Activated T-cell treated with anti-CD3 and anti-CD28 coated beads for 1 hour (primary cell): ENCODE measurements around the gene FGD5.

ENCODE experiments used
- DNase-seq: peaks from one replicate; pipeline ENCODE4 v3.0.0-alpha.2; 2020; ENCODE audit warnings: low read depth

Gene FGD5

DNA sequence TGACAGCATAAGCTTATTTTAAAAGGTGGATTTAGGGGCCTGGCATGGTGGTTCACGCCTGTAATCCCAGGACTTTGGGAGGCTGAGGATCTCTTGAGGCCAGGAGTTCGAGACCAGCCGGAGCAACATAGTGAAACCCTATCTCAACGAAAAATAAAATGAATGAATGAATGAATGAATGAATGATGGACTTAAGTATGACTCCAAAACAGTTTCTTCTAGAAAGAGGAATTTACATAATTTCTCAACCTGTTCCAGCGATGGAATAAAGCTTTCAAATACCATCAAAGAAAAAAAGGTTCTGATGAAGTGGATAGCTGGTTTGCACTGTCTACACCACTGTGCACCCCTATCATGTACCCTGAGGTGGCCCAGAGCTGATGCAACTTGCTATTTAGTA lies 108.5 kb downstream of the FGD5 start:
- DNase-seq, result no peak

DNA sequence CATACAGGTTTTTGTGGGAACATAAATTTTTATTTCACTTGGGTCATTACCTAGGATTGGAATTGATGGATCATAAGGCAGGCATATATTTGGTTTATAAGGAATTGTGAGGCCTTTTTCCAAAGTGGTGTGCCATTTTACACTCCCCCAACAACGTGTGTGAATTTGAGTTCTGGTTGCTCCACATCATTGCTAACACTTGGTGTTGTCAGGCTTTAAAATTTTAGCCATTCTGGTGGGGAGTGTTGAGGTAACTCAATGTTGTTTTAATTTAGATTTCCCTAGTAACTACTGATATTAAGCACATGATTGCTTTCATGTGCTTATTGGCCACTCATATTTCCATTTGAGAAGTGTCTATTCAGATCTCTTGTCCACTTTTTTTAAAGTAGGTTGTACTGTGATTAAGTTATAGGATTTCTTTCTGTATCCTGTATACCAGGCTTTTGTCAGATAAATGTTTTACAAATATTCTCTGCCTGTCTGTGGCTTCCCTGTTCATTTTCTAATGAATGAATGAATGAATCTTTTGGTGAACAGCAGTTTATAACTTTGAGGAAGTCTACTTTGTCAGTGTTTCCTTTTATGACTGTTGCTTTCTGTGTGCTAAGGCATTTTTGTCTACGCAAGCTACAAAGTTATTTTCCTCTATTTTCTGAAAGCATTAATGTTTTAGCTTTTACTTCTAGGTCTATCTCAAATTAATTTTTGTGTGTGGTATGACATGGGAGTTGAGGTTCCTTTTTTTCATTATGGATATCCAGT lies 110.7 kb downstream of the FGD5 start:
- DNase-seq, result no peak

DNA sequence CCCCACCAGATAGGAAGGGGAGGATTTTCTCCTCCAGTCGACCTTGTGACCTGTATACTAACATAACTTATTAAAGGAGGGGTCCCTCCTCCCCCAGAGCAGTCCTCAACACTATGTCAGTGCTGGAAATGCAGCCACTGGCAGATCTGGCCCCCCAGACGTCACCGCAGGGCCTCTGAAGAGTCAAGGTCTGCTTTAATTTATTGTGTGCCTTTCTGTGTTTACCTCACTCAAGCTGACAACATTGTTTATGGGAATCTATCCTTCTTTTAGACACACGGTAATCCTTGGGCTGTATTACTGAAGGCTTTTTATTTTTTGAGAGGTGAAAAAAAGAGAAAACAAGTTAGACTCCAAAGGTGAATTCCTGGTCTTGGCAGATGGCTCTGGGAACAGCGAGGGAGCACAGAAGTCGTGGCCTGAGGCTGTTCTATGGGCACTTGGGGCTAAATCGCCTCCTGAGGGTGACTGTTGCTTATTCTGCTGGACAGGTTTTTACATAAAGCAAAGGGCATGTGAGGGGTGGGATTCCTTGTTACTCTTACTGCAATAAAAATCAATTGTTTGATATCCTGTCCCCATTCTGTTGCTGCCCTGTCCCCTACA lies 115.2 kb downstream of the FGD5 start:
- no peak for DNase-seq

DNA sequence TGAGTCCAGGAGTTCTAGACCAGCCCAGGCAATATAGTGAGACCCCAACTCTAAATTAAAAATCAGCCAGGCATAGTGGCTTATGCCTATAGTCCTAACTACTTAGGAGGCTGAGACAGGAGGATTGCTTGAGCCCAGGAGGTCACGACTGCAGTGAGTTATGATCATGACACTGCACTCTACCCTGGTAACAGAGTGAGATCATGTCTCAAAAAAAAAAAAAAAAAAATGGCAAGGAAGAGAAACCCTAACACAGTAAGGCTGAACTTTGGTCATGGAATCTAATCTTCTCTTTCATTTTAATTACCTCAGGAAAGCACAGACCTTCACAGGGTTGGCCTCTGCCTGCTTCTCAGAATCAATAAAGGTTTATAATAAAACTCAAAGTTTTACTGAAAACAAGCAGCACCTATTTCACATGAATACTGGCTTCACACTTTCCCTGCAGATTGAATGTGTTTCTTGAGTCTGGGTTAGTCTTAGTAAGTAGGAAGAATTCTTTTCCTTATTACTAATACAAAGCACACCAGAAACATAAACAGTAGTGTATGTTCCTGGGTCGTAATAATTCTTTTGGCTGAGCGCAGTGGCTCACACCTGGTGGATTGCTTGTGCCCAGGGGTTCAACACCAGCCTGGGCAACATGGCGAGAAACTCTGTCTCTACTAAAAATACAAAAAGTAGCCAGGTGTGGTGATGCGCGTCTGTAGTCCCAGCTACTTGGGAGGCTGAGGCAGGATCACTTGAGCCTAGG lies 117.0 kb downstream of the FGD5 start:
- DNase-seq, result no peak

DNA sequence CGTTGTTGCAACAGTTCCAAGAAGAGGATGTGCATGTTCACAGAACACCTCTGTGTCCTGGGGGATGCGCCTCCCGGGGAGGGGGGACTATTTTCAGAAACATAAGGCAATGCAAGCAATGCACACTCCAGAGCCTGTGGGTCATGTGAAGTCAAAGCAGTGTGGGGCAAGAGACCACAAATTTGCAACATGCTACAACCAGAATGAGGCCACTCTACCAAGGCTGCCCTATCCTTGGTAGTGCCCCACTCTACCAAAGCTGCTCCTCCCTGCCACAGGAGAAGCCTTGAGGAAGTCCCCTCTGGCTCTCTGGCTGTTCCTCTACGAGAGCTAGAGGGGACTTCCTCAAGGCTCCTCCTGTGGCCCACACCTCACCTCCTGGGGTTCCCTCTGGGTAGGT lies 120.2 kb downstream of the FGD5 start:
- no peak for DNase-seq

DNA sequence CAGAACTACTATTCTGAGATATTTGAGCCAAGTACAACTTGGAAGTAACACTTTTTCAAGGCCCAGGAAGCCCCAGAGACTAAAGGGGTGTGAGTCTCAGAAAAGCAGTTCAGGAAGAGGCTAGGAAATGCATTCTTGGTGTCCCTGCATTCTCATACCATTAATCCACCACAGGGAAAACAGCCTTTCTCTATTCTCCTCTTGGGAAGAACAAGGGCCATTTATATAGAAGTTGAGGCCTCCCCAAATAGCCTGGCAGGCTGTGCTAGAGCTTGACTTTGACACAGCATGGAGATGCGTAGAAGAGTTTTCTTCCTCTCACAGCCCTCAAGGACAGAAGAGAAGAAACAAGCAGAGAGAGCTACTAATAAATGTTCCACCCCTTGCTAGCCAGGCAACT lies 123.1 kb downstream of the FGD5 start:
- no peak for DNase-seq

DNA sequence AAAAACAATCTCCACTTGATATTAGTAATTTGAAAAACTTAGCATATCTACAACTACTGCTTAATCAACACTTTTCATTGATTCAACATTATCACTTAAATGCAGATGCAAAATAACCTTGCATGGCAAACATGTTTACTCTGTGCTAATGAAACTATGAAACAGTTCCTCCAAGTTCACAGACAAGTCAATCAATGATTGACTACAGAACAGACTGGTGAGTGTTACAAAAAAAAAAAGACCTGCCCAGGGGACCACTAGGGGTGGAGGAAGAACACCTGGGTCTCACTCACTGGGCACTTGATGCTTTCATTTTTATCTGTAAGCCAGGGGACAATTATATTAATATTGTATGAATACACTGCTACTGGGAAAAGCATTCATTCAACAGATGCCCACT lies 124.3 kb downstream of the FGD5 start:
- no peak for DNase-seq

DNA sequence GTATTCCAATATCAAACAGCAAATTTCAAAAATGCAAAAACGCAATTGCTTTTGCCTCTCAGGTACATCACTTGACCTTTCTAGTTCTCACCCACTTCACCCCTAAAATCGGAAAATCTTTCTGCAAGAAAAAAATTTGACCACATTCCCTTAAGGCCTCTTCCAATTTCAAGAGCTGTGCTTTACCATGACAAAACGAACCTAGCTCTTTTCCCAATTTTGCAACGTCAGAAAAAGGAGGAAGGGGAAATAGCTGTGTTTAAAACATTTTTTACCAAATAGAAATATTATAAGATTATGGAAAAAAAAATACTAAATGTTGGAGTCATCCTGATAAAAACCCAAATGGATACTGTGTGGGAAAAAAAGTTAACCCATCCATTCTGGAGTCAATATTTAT lies 127.5 kb downstream of the FGD5 start:
- no peak for DNase-seq

DNA sequence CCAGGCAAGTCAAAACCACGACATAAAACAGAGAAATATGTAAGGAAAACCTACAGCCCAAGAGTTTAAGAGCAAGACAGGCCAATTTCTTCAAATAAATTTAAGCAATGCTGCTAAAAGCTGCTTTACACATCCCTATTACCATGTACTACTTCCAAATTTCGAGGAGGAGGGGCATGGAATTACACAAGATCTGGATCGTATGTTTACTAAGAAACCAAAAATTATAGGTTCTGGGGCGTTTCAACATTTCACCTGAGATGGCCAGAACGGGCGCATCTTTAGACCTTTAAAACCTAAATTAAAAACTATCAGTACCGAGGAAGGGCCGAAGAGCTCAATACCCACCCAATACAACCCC lies 128.0 kb downstream of the FGD5 start:
- no peak for DNase-seq

DNA sequence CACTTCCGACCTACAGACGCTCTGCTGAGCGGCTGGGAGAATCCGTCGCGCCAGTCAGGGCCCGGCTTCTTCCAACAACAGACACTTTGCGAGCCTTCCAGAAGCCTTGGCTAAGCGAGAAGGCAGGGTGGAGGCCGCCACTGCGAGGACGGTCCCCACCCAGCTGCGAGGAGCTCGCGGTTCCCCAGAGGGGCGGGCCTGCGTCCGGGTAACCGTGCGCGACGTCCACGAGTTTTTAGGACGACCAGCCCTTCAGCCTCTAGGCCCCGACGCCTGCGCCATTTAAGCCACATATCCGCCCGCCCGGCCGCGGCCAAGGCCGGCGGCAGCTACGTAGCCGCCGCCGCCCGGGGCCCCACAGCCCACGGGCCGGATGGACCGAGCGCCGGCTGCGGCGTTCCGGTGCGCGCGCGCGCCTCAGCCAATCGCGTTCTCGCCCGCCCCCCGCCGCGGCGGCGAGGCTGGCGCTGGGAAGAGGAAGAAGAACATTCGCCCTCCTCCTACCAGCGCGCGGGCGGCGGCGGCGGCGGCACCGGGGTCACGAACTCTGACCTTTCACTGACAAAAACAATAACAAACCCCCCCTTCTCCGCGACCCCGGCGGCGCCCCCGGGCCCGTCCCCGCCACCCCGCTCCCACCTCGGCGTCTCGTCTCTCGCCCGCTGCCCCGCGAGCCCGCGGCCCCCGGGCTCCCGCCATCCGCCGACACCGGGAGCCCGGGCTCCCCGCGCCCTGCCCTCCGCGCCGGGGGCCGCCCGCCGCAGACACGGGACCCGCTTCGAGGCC lies 128.5 kb downstream of the FGD5 start, which contains the start of gene NR2C2:
NR2C2 (plus strand) TSS at position 484 of the 786 bp plus-strand sequence. CDS start 56,332 bp downstream, outside the sequence.
- peak; percentile 83 for DNase-seq

DNA sequence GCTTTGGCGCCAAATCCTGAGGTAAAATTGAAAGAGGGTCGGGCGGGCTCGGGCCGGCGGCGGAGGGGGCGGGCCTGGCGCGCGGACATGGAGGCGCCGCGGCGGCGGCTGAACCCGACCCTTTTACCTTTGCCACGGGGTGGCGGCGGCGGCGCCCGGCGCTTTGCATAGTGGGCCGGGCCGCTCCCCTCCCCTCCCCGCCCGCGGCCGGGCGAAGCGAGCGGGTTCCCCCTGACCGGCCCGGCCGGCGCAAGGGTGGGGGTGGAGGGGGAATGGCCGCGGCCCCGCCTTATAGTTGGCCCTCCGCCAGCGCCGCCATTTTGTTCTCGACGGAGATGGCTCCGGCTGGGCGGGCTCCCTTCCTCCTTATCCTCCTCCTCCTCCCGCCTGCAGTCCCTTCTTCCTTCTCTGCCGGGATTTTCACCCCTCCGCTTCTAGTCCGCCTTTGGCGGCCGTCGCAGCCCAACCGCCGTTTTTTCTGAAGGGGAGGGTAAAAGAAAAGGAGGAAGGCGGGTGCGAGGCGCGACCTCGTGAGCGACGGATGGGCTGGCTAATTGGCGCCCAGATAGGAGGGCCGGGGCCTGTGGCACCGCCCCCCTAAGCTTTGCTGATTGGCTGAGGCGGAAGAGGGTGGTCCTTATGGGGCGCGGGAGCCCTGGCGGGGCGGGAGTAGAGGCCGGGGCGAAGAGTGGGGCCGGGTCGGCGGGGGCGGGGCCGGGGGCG lies 129.3 kb downstream of the FGD5 start:
- DNase-seq, result peak; percentile 95

DNA sequence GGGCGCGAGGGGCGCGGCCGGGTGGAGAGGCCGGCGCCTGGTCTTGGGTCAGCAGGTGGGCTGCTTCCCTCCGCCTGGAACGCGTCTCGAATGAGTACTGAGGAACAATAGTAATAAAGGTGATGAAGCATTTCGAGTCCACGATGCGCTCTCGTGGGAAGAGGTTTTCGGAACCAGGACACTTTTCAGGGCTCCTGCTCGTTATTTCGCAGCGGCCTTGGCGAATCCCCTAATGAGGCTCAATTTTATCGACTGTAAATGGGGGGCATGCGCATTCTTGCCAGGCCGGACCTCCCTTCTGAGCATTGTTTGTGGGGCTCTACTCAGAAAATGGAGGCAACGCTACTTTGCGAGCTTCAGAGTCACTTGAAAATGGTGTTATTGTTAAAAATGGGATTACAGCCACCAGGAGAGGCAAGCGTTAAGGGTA lies 129.9 kb downstream of the FGD5 start:
- DNase-seq, result no peak

DNA sequence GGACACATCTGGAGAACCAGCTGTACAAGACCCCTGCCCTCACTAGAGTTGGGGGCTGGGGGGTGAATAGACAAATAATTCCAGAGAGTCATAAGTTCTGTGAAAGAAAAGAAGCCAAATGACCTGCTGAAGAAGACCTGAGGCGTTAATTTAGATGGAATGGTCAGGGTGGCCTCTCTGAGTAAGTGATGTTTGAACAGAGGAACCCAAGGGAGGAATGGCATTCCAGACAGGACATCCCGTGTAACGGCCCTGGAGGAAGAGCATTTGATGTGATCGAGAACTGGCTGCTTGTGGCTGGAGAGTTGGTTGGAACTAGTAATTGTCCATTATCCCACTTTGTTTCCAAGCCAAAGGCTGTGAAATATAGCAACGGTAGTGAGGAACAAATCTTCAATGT lies 130.4 kb downstream of the FGD5 start:
- no peak for DNase-seq

DNA sequence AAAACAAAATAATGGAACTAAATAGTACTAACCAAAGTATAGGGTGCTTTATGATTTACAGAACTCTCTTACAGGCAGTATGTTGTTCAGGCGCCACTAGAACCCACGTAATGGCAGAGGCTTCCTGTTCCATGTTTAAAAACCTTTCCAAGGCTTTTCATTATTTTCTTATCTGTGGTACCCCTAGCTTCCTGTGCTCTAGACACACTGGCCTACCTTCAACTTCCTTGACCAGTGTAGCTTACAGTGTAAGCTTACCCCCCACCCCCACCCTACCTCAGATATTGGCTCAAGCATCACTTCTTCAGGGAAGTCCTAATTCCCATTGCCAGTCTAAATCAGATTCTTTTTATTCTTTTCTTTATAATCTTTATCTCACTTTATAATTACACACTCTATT lies 131.5 kb downstream of the FGD5 start:
- no peak for DNase-seq

DNA sequence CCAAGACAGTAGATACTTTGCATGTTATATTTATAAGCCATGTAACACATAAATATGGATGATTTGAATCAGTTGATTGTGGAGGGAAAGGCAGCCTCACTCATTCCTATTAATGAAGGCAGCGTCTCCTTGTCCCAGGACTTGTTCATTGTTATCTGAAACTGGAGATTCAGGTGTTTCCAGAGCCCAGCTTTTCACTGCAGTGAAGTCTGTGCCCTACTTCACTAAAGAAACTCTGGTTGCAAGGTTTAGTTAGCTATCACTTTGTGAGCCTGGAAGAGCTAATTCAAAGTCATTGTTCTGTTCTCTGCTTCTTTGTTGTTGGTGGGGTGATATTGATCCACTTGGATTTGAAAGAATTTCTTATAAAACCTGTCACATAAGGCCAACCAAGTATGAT lies 138.4 kb downstream of the FGD5 start:
- DNase-seq, result no peak

DNA sequence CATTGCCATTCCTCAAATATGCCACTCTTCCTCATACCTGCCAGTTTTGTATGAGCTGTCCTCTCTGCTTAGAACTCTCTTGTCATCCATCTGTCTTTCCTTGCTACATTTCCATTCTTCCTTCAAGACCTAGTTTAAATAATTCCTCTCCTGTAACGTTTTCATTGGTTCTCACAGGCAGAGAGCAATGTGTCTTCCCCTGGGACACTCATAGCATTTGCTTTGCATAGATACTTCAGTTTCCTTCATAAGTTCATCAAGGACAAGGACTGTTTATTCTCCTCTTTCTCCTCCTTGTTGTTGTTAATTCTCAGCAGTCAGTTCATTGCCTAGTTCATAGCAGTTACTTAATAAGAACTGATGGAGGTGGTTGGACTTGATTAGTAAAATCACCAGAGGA lies 139.2 kb downstream of the FGD5 start:
- DNase-seq, result no peak

DNA sequence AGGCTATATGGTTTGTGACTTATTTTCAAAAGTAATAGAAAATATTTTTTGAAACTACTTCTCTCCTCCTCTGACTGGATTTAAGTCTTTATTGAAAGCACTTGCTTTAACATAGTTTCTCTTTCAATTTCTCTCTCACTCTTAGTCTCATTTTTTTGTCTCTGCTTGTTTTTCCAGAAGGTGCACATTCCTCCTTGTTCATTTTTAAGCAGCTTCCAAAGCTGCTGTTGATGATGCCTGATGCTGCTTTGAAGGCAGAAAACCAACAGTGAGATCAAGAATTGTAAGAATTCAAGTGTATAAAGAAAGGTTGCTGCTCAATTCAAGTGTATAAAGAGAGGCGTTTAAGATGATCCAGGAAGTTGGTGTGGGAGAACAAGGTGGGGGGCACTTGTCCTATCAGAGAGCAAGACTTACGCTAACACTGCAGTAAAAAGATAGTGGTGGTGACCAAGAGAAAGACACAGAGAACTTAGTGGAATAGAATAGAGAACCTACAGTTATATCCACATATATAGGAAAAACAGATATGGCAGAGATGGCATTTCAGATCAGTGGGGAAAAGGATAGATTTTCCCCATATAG lies 140.7 kb downstream of the FGD5 start:
- DNase-seq, result no peak

DNA sequence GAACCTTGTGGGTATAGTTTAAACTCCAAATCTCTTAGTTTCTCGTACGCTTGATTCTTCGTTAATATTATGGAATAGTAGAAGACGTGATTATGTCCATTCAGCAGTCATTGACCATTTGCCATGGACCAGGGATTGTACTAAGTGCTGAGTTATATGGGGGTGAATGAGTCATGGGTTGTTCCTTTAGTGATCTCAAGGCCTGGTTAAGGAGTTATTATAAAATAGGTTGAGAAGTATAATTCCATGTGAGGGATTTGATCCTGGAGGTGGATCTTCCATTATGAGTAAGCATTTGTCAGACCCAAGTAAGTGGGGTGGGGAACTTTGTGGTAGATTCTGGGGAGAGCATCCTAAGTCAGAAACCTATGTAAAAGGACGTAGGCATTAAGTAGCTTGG lies 144.0 kb downstream of the FGD5 start:
- no peak for DNase-seq

DNA sequence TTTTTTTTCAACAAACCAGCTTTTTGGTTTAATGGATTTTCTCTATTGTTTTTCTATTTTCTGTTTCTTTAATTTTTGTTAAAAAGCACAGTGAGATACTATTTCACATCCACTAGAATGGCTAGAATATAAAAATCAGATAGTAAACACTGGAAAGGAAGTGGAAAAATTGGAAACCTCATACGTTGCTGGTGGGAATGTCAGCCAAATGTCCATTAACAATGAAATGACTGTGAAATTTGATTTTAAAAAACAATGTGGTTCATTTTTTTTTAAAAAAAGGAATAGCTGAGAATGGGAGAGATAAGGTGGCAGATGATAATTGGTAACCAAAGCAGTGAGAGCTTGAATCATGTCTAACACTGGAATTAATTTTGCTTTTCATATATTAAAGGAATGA lies 148.5 kb downstream of the FGD5 start:
- no peak for DNase-seq

DNA sequence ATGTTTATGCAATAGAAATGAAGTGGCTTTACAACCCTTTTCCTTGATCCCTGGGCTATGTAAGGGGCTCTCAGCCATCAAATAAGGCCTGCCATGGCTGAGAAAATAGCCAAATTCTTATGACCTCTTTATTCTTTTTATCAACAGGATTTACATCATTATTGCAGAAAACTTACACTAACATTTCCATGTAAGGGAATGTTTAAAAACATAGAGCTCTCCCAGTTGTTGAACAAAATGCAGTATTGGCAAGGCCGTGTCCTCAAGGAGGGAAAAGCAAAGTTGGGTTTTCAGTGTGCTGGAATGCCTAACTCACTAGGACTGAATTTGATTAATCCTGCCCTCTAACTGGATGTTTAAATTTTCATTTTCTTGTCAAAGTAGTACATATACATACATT lies 150.9 kb downstream of the FGD5 start:
- DNase-seq, result no peak

DNA sequence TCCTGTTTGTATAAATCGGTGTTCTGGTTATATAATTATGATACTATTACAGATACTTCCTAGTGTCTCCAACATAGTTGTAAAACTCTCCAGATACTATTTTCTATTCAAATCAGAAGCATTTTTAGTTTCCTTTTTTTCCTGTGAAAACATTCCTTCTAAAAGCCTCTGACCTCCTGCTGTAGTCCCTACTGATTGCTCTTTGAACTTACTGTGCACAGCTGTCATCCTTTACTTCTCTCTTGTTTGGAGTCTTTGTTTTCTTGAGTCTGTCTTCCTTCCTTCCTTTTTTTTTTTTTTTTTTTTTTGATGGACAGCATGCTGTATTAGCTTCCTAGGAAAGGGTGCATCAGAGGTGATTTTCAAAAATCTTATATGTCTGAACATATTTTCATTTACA lies 157.6 kb downstream of the FGD5 start:
- DNase-seq, result no peak
